Neural cell (in vitro differentiated cells): ENCODE data around the gene RNF34. TPM values are rescaled to one million over a fixed set of nuclear protein-coding genes. Genes with fewer than 3 reads are reported as not detected.

Source experiments
- H2AFZ ChIP-seq: fragments of 200-600, 300-800 bp; sonication (generic), shearing (Covaris generic); 2 replicates; pipeline ENCODE4 v1.6.0; 2014; ENCODE audit warnings: low read depth, mild to moderate bottlenecking, antibody characterized with exemption, low read length, moderate library complexity
- H3F3A ChIP-seq: fragments of 200-600 bp; shearing (Covaris generic); 2 replicates; pipeline ENCODE4 v1.6.1; 2016; ENCODE audit warnings: mild to moderate bottlenecking, moderate library complexity, mixed read lengths, antibody characterized with exemption, low read length; ENCODE audit not compliant: insufficient read depth, poor library complexity, severe bottlenecking
- H3K27ac ChIP-seq: fragments of 200-600, 300-800 bp; sonication (generic), shearing (Covaris generic); 2 replicates; pipeline ENCODE4 v1.5.1; 2014; ENCODE audit warnings: mild to moderate bottlenecking, low read length, moderate library complexity
- H3K27me3 ChIP-seq: fragments of 300-800, 200-600 bp; sonication (generic), shearing (Covaris generic); 2 replicates; pipeline ENCODE4 v1.6.0; 2014; ENCODE audit warnings: mild to moderate bottlenecking, low read depth, low read length, moderate library complexity; ENCODE audit not compliant: insufficient read depth
- H3K36me3 ChIP-seq: fragments of 300-800, 200-600 bp; sonication (generic), shearing (Covaris generic); 2 replicates; pipeline ENCODE4 v1.5.1; 2014; ENCODE audit warnings: mild to moderate bottlenecking, antibody characterized with exemption, low read length, moderate library complexity; ENCODE audit not compliant: insufficient read depth
- H3K4me2 ChIP-seq: fragments of 300-800, 200-600 bp; sonication (generic), shearing (Covaris generic); 2 replicates; pipeline ENCODE4 v1.6.0; 2014; ENCODE audit warnings: mild to moderate bottlenecking, low read length
- H3K4me3 ChIP-seq: fragments of 300-800, 200-600 bp; sonication (generic), shearing (Covaris generic); 2 replicates; pipeline ENCODE4 v1.5.1; 2014; ENCODE audit warnings: mild to moderate bottlenecking, low read length, moderate library complexity
- H3K79me2 ChIP-seq: fragments of 200-600 bp; shearing (Covaris generic); replicated peaks from 2 replicates; pipeline ENCODE4 v1.6.0; 2014; ENCODE audit warnings: mild to moderate bottlenecking, low read length, moderate library complexity; ENCODE audit not compliant: insufficient read depth
- H3K9ac ChIP-seq: fragments of 300-800, 200-600 bp; sonication (generic), shearing (Covaris generic); 2 replicates; pipeline ENCODE4 v1.6.1; 2016; ENCODE audit warnings: mild to moderate bottlenecking, low read length, mixed read lengths
- H3K9me2 ChIP-seq: fragments of 200-600 bp; shearing (Covaris generic); 2 replicates; pipeline ENCODE4 v1.6.1; 2016; ENCODE audit warnings: mild to moderate bottlenecking, low read length, mixed read lengths; ENCODE audit not compliant: insufficient read depth
- H3K9me3 ChIP-seq: fragments of 200-600, 300-800 bp; sonication (generic), shearing (Covaris generic); 2 replicates; pipeline ENCODE4 v1.6.1; 2016; ENCODE audit warnings: mild to moderate bottlenecking, mixed run types, low read length, moderate library complexity, mixed read lengths
- H4K20me1 ChIP-seq: fragments of 200-600 bp; shearing (Covaris generic); 2 replicates; pipeline ENCODE4 v1.6.1; 2016; ENCODE audit warnings: mild to moderate bottlenecking, mixed run types; ENCODE audit not compliant: insufficient read depth
- EP300 ChIP-seq: fragments of 450-650 bp; conservative IDR thresholded peaks from 2 replicates; pipeline ENCODE4 v1.6.1; 2014; ENCODE audit warnings: antibody characterized with exemption, mild to moderate bottlenecking, moderate library complexity; ENCODE audit not compliant: poor library complexity, severe bottlenecking
- EZH2 ChIP-seq: fragments of 200-600, 300-800 bp; shearing (Covaris generic), sonication (generic); IDR thresholded peaks from 2 replicates; pipeline ENCODE4 v1.6.1; 2014; ENCODE audit warnings: antibody characterized with exemption, low read length, borderline replicate concordance, mild to moderate bottlenecking; ENCODE audit not compliant: insufficient read depth, poor library complexity, severe bottlenecking
- MXI1 ChIP-seq: fragments of 450-650 bp; conservative IDR thresholded peaks from 2 replicates; pipeline ENCODE4 v1.6.1; 2014; ENCODE audit warnings: antibody characterized with exemption, mild to moderate bottlenecking; ENCODE audit not compliant: poor library complexity, severe bottlenecking
- POLR2AphosphoS5 ChIP-seq: IDR thresholded peaks from 2 replicates; pipeline ENCODE4 v1.6.1; 2012
- RAD21 ChIP-seq: fragments of 450-650 bp; conservative IDR thresholded peaks from 2 replicates; pipeline ENCODE4 v1.6.1; 2014; ENCODE audit warnings: antibody characterized with exemption, mild to moderate bottlenecking, moderate library complexity
- SMC3 ChIP-seq: fragments of 450-650 bp; conservative IDR thresholded peaks from 2 replicates; pipeline ENCODE4 v1.6.1; 2014; ENCODE audit warnings: antibody characterized with exemption, mild to moderate bottlenecking, moderate library complexity; ENCODE audit not compliant: poor library complexity
- TAF1 ChIP-seq: IDR thresholded peaks from 2 replicates; pipeline ENCODE4 v1.6.1; 2012; ENCODE audit warnings: low read depth
- polyA plus RNA-seq: library from polyadenylated mRNA; depleted of rRNA; stranded (reverse); fragments of >200 nt; gene quantifications from 2 replicates; pipeline ENCODE4 v1.2.3, GENCODE V29; 2014
- TF ChIP-seq, protein P1 (sequence below): fragments of 450-650 bp; IDR thresholded peaks from 2 replicates; pipeline ENCODE4 v1.5.1; 2014; ENCODE audit warnings: antibody characterized with exemption, mild to moderate bottlenecking, moderate library complexity; ENCODE audit not compliant: poor library complexity, severe bottlenecking
- TF ChIP-seq, protein P2 (sequence below): IDR thresholded peaks from 2 replicates; pipeline ENCODE4 v1.6.1; 2012; ENCODE audit warnings: borderline replicate concordance

Gene RNF34
- polyA plus RNA-seq, 1 donor from 2014 or later = 68.8 TPM

DNA sequence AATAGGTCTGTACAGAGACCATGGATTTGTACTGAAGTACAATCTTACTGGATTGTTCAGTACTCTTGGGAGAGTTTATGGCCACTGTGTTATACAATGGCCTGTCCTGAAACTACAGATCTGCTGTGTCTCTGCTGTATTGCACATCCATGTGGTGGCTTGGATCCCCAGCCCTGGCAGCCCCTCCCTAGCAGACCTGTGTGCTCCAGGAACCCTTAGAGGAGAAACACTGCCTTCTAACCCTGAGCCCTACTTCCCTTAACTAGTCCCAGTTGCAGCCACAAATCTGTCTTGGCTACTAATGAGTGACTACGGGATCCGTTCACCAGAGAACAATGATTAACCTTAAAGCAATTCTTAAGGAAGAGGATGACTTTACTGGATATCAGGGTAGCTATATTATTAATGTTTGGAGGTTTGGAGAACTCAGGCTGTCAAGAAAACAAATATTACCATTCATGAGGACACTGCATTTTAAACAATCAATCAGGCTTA, 27.7 kb downstream of the RNF34 start:
- Histone ChIP-seq H3K27ac (no peak overlapping the region), H3K4me2 (no peak overlapping the region), H3K79me2 (no peaks in the 10 kb centered on the region), H4K20me1 (no peaks in the 10 kb centered on the region), H3K27me3 (no peaks in the 10 kb centered on the region), H3K9me3 (no peaks in the 10 kb centered on the region), H3K36me3 (no peaks in the 10 kb centered on the region), H3K9ac (no peak overlapping the region), H3K4me3 (no peak overlapping the region), H2AFZ (no peak overlapping the region), H3F3A (no peaks in the 10 kb centered on the region), H3K9me2 (no peaks in the 10 kb centered on the region)
- no peak for TF ChIP-seq POLR2AphosphoS5
- TF ChIP-seq, protein P1, sequence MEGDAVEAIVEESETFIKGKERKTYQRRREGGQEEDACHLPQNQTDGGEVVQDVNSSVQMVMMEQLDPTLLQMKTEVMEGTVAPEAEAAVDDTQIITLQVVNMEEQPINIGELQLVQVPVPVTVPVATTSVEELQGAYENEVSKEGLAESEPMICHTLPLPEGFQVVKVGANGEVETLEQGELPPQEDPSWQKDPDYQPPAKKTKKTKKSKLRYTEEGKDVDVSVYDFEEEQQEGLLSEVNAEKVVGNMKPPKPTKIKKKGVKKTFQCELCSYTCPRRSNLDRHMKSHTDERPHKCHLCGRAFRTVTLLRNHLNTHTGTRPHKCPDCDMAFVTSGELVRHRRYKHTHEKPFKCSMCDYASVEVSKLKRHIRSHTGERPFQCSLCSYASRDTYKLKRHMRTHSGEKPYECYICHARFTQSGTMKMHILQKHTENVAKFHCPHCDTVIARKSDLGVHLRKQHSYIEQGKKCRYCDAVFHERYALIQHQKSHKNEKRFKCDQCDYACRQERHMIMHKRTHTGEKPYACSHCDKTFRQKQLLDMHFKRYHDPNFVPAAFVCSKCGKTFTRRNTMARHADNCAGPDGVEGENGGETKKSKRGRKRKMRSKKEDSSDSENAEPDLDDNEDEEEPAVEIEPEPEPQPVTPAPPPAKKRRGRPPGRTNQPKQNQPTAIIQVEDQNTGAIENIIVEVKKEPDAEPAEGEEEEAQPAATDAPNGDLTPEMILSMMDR = no peak

DNA sequence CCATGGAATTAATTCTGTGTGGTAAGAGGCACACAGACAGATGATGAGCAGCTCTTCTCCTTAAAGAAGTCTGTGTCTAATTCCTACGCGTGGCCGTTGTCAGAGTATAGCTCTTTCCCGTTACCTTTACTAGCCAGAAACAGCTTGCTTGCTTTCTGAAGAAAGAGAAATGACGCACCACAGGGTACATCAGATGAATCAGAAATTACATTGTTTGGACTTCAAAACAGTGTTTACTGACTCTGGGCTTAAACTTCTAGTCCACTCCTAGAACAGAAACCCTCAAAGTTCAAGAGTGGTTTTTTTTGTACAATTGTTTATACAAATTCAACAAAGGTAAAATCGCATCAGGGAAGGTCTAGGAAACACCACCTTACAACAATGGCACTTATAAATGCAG, 29.0 kb downstream of the RNF34 start:
- Histone ChIP-seq H3K9me2 (no peaks in the 10 kb centered on the region), H3K36me3 (no peaks in the 10 kb centered on the region), H3K27me3 (no peaks in the 10 kb centered on the region), H3K9ac (no peak overlapping the region), H3K79me2 (no peaks in the 10 kb centered on the region), H3K4me2 (no peak overlapping the region), H3F3A (no peaks in the 10 kb centered on the region), H2AFZ (no peak overlapping the region), H3K4me3 (no peak overlapping the region), H4K20me1 (no peaks in the 10 kb centered on the region), H3K27ac (no peak overlapping the region), H3K9me3 (no peaks in the 10 kb centered on the region)
- TF ChIP-seq, protein P1 = no peak
- no peak for TF ChIP-seq SMC3
- TF ChIP-seq EP300 = no peak
- TF ChIP-seq TAF1 = no peak
- TF ChIP-seq RAD21 = no peak
- TF ChIP-seq, protein P2, sequence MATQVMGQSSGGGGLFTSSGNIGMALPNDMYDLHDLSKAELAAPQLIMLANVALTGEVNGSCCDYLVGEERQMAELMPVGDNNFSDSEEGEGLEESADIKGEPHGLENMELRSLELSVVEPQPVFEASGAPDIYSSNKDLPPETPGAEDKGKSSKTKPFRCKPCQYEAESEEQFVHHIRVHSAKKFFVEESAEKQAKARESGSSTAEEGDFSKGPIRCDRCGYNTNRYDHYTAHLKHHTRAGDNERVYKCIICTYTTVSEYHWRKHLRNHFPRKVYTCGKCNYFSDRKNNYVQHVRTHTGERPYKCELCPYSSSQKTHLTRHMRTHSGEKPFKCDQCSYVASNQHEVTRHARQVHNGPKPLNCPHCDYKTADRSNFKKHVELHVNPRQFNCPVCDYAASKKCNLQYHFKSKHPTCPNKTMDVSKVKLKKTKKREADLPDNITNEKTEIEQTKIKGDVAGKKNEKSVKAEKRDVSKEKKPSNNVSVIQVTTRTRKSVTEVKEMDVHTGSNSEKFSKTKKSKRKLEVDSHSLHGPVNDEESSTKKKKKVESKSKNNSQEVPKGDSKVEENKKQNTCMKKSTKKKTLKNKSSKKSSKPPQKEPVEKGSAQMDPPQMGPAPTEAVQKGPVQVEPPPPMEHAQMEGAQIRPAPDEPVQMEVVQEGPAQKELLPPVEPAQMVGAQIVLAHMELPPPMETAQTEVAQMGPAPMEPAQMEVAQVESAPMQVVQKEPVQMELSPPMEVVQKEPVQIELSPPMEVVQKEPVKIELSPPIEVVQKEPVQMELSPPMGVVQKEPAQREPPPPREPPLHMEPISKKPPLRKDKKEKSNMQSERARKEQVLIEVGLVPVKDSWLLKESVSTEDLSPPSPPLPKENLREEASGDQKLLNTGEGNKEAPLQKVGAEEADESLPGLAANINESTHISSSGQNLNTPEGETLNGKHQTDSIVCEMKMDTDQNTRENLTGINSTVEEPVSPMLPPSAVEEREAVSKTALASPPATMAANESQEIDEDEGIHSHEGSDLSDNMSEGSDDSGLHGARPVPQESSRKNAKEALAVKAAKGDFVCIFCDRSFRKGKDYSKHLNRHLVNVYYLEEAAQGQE = no peak
- TF ChIP-seq MXI1 = no peak
- no peak for TF ChIP-seq POLR2AphosphoS5
- no peak for TF ChIP-seq EZH2
